GM18511 (cell line): ENCODE results near the gene KCNF1.

Source experiments
- ATAC-seq: cut with Tn5 transposase; IDR thresholded peaks from one replicate; pipeline ENCODE4 v1.9.1; 2021; ENCODE audit warnings: mild to moderate bottlenecking, moderate library complexity; ENCODE audit not compliant: unreplicated experiment

Gene KCNF1

GRCh38 chr2:10918661-10919409, 7.1 kb downstream of the KCNF1 start:
- no peak for ATAC-seq

DNA sequence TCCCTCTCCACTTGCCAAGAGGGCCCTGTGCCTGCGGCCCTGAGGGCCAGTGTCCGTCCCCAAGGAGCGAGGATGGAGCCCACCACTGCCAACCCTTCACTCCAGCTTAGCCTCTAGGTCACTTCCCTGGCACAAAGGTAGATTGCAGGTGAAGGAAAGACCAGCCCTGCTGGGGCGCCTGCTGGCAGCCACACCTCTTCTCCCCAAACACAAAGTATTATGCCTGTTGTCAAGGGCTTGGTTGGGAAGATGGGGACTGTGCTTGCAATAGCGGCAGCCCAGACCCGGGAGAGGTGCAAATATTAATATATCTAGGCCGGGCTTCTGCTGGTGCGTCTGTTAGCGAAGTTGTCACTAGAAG, 7.7 kb downstream of the KCNF1 start:
- no peak for ATAC-seq

GRCh38 chr2:10919771-10920621, 8.3 kb downstream of the KCNF1 start:
- ATAC-seq: no peak

- no peak for ATAC-seq
These were observed 9.1 kb downstream of the KCNF1 start for GRCh38 chr2:10920764-10921388.

GRCh38 chr2:10921525-10921924, 9.8 kb downstream of the KCNF1 start:
- ATAC-seq: no peak

GRCh38 chr2:10922307-10923007, 10.7 kb downstream of the KCNF1 start:
- no peak for ATAC-seq

GRCh38 chr2:10923008-10923375, 11.3 kb downstream of the KCNF1 start:
- no peak for ATAC-seq

GRCh38 chr2:10923965-10924364, 12.2 kb downstream of the KCNF1 start:
- ATAC-seq: no peak

DNA sequence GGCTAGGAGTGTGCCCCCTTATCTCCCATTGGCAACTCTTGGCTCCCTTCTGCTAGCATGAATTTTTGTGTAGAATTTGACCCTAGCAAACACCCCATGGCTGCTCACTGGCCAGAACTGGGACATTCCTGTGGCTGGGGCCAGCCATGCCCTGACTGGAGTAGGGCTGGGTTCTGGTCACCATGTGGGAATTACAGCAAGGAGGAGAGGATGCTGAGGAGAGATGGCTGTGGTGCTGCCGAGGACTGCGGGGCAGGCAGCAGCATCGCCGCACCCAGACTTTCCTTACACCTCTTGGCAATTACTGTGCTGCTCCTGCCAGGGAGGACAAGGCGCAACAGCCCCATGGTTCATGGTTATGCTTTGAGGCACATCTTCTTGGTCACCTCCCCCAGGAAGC, 12.7 kb downstream of the KCNF1 start:
- ATAC-seq: no peak

- no peak for ATAC-seq
These were observed 13.1 kb downstream of the KCNF1 start for GRCh38 chr2:10924859-10925258.

- no peak for ATAC-seq
These were observed 14.6 kb downstream of the KCNF1 start for GRCh38 chr2:10926191-10926820.

- ATAC-seq: no peak
These were observed 19.2 kb downstream of the KCNF1 start for GRCh38 chr2:10930721-10931516.

DNA sequence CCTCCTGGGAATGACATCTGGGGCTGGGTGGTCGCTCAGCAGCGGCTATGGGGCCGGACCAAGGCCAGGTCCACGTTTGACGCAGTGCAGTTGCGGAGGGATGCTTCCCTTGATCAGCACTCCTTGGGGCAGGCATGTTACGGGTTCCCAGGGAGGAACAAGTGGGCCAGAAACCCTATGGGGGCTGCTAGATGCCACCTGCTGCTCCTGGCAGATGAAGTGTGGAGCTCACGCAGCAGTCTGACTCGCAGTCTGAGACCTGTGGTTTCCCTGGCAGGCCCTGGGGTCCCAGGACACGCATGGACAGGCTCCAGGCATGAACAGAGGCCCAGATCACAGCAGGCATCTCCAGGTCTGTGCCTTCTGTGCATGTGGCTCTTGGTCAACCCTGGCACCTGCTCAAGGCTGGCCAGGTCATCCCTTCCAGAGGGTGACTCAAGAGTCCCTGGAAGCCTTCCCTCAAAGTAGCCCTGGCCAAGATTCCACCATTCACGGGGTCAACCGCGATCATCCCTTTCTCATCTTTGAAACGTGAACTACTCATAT, 20.0 kb downstream of the KCNF1 start:
- no peak for ATAC-seq

- no peak for ATAC-seq
These were observed 20.8 kb downstream of the KCNF1 start for GRCh38 chr2:10932345-10933151.

DNA sequence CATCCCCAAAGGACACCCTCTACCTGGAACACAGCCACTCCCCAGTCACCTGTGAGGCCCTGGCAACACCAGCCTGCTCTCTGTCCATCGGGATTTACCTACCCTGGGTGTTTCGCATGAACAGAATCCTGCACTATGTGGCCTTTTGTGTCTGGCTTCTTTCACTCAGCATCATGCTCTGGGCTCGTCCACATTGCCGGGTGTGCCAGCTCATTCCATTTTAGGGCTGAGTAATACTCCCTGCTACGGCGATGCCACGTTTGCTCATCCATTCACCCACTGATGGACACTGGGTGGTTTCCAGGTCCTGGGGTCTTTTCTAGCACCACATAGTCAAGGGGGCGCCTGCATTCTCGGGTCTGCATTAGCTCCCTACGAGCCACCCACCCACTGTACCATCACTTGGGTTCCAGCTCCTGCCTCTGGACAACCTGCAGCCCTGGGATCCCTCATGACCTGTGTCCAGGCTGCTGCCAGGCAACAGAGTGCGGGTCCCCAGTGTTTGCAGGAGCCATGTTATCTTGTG, 22.0 kb downstream of the KCNF1 start:
- no peak for ATAC-seq

DNA sequence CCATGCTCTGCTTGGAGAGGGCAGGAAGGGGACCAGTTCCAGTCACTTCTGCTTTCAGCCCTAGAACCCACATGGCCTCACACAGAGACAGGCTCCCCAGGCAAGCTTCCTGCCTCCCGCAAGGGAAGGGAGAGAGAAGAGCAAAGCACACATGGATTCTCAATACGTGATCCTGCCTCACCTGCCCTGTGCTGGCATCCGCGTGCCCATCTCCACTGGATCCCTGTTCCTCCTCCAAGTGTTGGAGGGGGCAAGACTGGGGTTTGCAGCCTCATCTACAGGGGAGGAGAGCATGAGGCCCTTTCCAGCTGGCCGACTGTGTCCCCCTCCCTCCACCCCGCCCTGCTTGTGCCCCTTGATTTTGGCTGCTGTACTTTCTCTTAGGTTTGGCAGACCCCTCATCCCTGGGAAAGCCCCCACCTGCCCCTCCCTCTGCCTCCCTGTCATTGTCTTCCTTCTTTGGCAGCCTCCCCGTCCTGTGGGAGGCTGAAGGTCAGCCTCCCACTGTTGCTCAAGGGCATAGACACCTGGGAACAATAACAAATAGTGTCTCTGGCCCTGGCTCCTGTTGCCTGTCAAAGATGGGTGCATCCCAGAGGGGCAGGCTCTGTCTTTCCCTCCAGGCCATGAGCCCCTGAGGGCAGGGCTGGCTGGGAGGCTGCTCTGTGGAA, 22.7 kb downstream of the KCNF1 start:
- ATAC-seq: no peak

DNA sequence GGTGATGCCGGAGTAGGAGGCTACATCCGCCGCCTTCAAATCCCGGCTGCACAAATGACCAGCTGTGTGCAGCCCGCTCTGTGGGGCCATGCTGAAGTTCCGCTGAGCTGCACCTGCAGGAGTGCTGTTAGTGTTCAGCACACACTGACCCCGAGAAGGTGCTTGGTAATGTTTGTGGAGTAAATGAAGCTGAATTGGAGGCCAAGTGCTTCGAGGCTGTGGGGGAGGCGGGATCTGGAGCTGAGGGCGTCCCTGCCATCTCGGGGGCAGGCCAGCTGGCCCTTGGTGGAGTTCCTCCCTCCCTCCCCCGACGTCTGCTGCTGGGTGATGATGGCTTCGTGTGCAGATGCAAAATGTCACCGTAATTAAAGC, 23.2 kb downstream of the KCNF1 start:
- no peak for ATAC-seq

GRCh38 chr2:10935366-10935918, 23.7 kb downstream of the KCNF1 start:
- ATAC-seq: no peak
